Neural cell (in vitro differentiated cells): ENCODE measurements around the gene OLFM1. TPM values are rescaled to one million over a fixed set of nuclear protein-coding genes. Genes with fewer than 3 reads are reported as not detected.

ENCODE experiments used
- H2AFZ ChIP-seq: fragments of 200-600, 300-800 bp; sonication (generic), shearing (Covaris generic); 2 replicates; pipeline ENCODE4 v1.6.0; 2014; ENCODE audit warnings: low read depth, mild to moderate bottlenecking, antibody characterized with exemption, low read length, moderate library complexity
- H3F3A ChIP-seq: fragments of 200-600 bp; shearing (Covaris generic); 2 replicates; pipeline ENCODE4 v1.6.1; 2016; ENCODE audit warnings: mild to moderate bottlenecking, moderate library complexity, mixed read lengths, antibody characterized with exemption, low read length; ENCODE audit not compliant: insufficient read depth, poor library complexity, severe bottlenecking
- H3K27ac ChIP-seq: fragments of 200-600, 300-800 bp; sonication (generic), shearing (Covaris generic); 2 replicates; pipeline ENCODE4 v1.5.1; 2014; ENCODE audit warnings: mild to moderate bottlenecking, low read length, moderate library complexity
- H3K27me3 ChIP-seq: fragments of 300-800, 200-600 bp; sonication (generic), shearing (Covaris generic); 2 replicates; pipeline ENCODE4 v1.6.0; 2014; ENCODE audit warnings: mild to moderate bottlenecking, low read depth, low read length, moderate library complexity; ENCODE audit not compliant: insufficient read depth
- H3K36me3 ChIP-seq: fragments of 300-800, 200-600 bp; sonication (generic), shearing (Covaris generic); 2 replicates; pipeline ENCODE4 v1.5.1; 2014; ENCODE audit warnings: mild to moderate bottlenecking, antibody characterized with exemption, low read length, moderate library complexity; ENCODE audit not compliant: insufficient read depth
- H3K4me2 ChIP-seq: fragments of 300-800, 200-600 bp; sonication (generic), shearing (Covaris generic); 2 replicates; pipeline ENCODE4 v1.6.0; 2014; ENCODE audit warnings: mild to moderate bottlenecking, low read length
- H3K4me3 ChIP-seq: fragments of 300-800, 200-600 bp; sonication (generic), shearing (Covaris generic); 2 replicates; pipeline ENCODE4 v1.5.1; 2014; ENCODE audit warnings: mild to moderate bottlenecking, low read length, moderate library complexity
- H3K79me2 ChIP-seq: fragments of 200-600 bp; shearing (Covaris generic); replicated peaks from 2 replicates; pipeline ENCODE4 v1.6.0; 2014; ENCODE audit warnings: mild to moderate bottlenecking, low read length, moderate library complexity; ENCODE audit not compliant: insufficient read depth
- H3K9ac ChIP-seq: fragments of 300-800, 200-600 bp; sonication (generic), shearing (Covaris generic); 2 replicates; pipeline ENCODE4 v1.6.1; 2016; ENCODE audit warnings: mild to moderate bottlenecking, low read length, mixed read lengths
- H3K9me2 ChIP-seq: fragments of 200-600 bp; shearing (Covaris generic); 2 replicates; pipeline ENCODE4 v1.6.1; 2016; ENCODE audit warnings: mild to moderate bottlenecking, low read length, mixed read lengths; ENCODE audit not compliant: insufficient read depth
- H3K9me3 ChIP-seq: fragments of 200-600, 300-800 bp; sonication (generic), shearing (Covaris generic); 2 replicates; pipeline ENCODE4 v1.6.1; 2016; ENCODE audit warnings: mild to moderate bottlenecking, mixed run types, low read length, moderate library complexity, mixed read lengths
- H4K20me1 ChIP-seq: fragments of 200-600 bp; shearing (Covaris generic); 2 replicates; pipeline ENCODE4 v1.6.1; 2016; ENCODE audit warnings: mild to moderate bottlenecking, mixed run types; ENCODE audit not compliant: insufficient read depth
- CTCF ChIP-seq: fragments of 450-650 bp; IDR thresholded peaks from 2 replicates; pipeline ENCODE4 v1.5.1; 2014; ENCODE audit warnings: antibody characterized with exemption, mild to moderate bottlenecking, moderate library complexity; ENCODE audit not compliant: poor library complexity, severe bottlenecking
- EP300 ChIP-seq: fragments of 450-650 bp; conservative IDR thresholded peaks from 2 replicates; pipeline ENCODE4 v1.6.1; 2014; ENCODE audit warnings: antibody characterized with exemption, mild to moderate bottlenecking, moderate library complexity; ENCODE audit not compliant: poor library complexity, severe bottlenecking
- EZH2 ChIP-seq: fragments of 200-600, 300-800 bp; shearing (Covaris generic), sonication (generic); IDR thresholded peaks from 2 replicates; pipeline ENCODE4 v1.6.1; 2014; ENCODE audit warnings: antibody characterized with exemption, low read length, borderline replicate concordance, mild to moderate bottlenecking; ENCODE audit not compliant: insufficient read depth, poor library complexity, severe bottlenecking
- MXI1 ChIP-seq: fragments of 450-650 bp; conservative IDR thresholded peaks from 2 replicates; pipeline ENCODE4 v1.6.1; 2014; ENCODE audit warnings: antibody characterized with exemption, mild to moderate bottlenecking; ENCODE audit not compliant: poor library complexity, severe bottlenecking
- POLR2AphosphoS5 ChIP-seq: IDR thresholded peaks from 2 replicates; pipeline ENCODE4 v1.6.1; 2012
- RAD21 ChIP-seq: fragments of 450-650 bp; conservative IDR thresholded peaks from 2 replicates; pipeline ENCODE4 v1.6.1; 2014; ENCODE audit warnings: antibody characterized with exemption, mild to moderate bottlenecking, moderate library complexity
- SMC3 ChIP-seq: fragments of 450-650 bp; conservative IDR thresholded peaks from 2 replicates; pipeline ENCODE4 v1.6.1; 2014; ENCODE audit warnings: antibody characterized with exemption, mild to moderate bottlenecking, moderate library complexity; ENCODE audit not compliant: poor library complexity
- TAF1 ChIP-seq: IDR thresholded peaks from 2 replicates; pipeline ENCODE4 v1.6.1; 2012; ENCODE audit warnings: low read depth
- polyA plus RNA-seq: library from polyadenylated mRNA; depleted of rRNA; stranded (reverse); fragments of >200 nt; gene quantifications from 2 replicates; pipeline ENCODE4 v1.2.3, GENCODE V29; 2014
- TF ChIP-seq, protein P1 (sequence below): IDR thresholded peaks from 2 replicates; pipeline ENCODE4 v1.6.1; 2012; ENCODE audit warnings: borderline replicate concordance

The OLFM1 gene
- polyA plus RNA-seq, 1 donor from 2014 or later: 102 TPM

DNA sequence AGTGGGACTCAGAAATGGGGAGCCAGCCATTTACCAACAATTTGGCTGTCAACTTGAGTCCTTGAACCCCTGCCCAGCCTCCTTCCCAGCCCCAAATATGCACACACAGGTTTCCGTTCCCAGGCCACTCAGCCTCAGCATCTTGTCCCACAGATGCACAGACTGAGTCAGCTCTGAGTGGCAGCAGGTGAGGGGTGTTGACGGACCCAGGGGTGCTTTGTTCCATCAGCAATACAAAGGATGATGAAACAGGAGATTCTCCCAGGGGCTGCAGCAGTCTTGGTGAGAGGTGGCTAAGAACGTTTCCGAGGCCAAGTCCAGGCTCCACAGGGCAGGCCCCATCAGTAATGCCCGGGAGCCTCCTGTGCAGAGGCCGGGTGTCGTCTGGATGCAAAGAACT is 4.9 kb upstream of the OLFM1 start:
- Histone ChIP-seq H3K9ac (no peak overlapping the region), H3K4me3 (no peak overlapping the region), H3K9me3 (peaks cover 7% of the 10 kb centered on the region), H2AFZ (no peak overlapping the region), H3K9me2 (no peaks in the 10 kb centered on the region), H4K20me1 (no peaks in the 10 kb centered on the region), H3K36me3 (no peaks in the 10 kb centered on the region), H3K4me2 (no peak overlapping the region), H3F3A (no peaks in the 10 kb centered on the region), H3K27ac (no peak overlapping the region), H3K79me2 (no peaks in the 10 kb centered on the region), H3K27me3 (peaks cover 9% of the 10 kb centered on the region)
- TF ChIP-seq MXI1: no peak
- no peak for TF ChIP-seq TAF1
- TF ChIP-seq CTCF: no peak
- TF ChIP-seq EZH2: no peak
- TF ChIP-seq, protein P1, sequence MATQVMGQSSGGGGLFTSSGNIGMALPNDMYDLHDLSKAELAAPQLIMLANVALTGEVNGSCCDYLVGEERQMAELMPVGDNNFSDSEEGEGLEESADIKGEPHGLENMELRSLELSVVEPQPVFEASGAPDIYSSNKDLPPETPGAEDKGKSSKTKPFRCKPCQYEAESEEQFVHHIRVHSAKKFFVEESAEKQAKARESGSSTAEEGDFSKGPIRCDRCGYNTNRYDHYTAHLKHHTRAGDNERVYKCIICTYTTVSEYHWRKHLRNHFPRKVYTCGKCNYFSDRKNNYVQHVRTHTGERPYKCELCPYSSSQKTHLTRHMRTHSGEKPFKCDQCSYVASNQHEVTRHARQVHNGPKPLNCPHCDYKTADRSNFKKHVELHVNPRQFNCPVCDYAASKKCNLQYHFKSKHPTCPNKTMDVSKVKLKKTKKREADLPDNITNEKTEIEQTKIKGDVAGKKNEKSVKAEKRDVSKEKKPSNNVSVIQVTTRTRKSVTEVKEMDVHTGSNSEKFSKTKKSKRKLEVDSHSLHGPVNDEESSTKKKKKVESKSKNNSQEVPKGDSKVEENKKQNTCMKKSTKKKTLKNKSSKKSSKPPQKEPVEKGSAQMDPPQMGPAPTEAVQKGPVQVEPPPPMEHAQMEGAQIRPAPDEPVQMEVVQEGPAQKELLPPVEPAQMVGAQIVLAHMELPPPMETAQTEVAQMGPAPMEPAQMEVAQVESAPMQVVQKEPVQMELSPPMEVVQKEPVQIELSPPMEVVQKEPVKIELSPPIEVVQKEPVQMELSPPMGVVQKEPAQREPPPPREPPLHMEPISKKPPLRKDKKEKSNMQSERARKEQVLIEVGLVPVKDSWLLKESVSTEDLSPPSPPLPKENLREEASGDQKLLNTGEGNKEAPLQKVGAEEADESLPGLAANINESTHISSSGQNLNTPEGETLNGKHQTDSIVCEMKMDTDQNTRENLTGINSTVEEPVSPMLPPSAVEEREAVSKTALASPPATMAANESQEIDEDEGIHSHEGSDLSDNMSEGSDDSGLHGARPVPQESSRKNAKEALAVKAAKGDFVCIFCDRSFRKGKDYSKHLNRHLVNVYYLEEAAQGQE: no peak
- TF ChIP-seq EP300: no peak
- TF ChIP-seq POLR2AphosphoS5: no peak
- no peak for TF ChIP-seq RAD21
- no peak for TF ChIP-seq SMC3

GRCh38 chr9:135083241-135083810 is 4.1 kb upstream of the OLFM1 start:
- no peaks in the 10 kb centered on the region for H3K36me3 ChIP-seq
- no peak overlapping the region for H3K27ac ChIP-seq
- TF ChIP-seq MXI1: no peak
- TF ChIP-seq TAF1: no peak
- TF ChIP-seq, protein P1: no peak
- no peak for TF ChIP-seq RAD21
- no peak for TF ChIP-seq CTCF
- no peak for TF ChIP-seq SMC3
- no peak for TF ChIP-seq EZH2
- TF ChIP-seq POLR2AphosphoS5: no peak
- no peak for TF ChIP-seq EP300
- no peak overlapping the region for H2AFZ ChIP-seq
- H3K9ac ChIP-seq: no peak overlapping the region
- H3K79me2 ChIP-seq: no peaks in the 10 kb centered on the region
- no peaks in the 10 kb centered on the region for H3K9me2 ChIP-seq
- H3K4me3 ChIP-seq: no peak overlapping the region
- peaks cover 14% of the 10 kb centered on the region for H3K27me3 ChIP-seq
- H3K4me2 ChIP-seq: no peak overlapping the region
- H3K9me3 ChIP-seq: peaks cover 7% of the 10 kb centered on the region
- H3F3A ChIP-seq: no peaks in the 10 kb centered on the region
- H4K20me1 ChIP-seq: peaks cover 2% of the 10 kb centered on the region
